SU-DHL-6 (cell line): Measurements from ENCODE around the gene UQCC2.

Experiments used
- CTCF ChIP-seq: fragments of 200-600 bp; sonication (generic); IDR thresholded peaks from one replicate; pipeline ENCODE4 v1.5.1; 2017; ENCODE audit warnings: antibody characterized with exemption, mild to moderate bottlenecking, low read length, moderate library complexity; ENCODE audit not compliant: insufficient read depth, poor library complexity, severe bottlenecking
- EZH2phosphoT487 ChIP-seq: fragments of 200-600 bp; sonication (generic), shearing (Covaris generic); conservative IDR thresholded peaks from 2 replicates; pipeline ENCODE4 v1.6.1; 2018; ENCODE audit warnings: mild to moderate bottlenecking, antibody characterized with exemption, low read length, moderate library complexity, mixed read lengths

GRCh38 chr6:33662318-33662717 is 49.2 kb downstream of the UQCC2 start:
- TF ChIP-seq CTCF (no peak), EZH2phosphoT487 (no peak)
